SK-N-SH (cell line): ENCODE data around the gene FFAR4. TPM values are rescaled to one million over a fixed set of nuclear protein-coding genes. Genes with fewer than 3 reads are reported as not detected.

Experiments
- CTCF ChIA-PET: fragments of 300-600, 350-600 bp; formaldehyde crosslinking; extraction: SDS; loops from one replicate; lab custom pipeline; 2021; lab: Yijun Ruan, JAX
- POLR2A ChIA-PET: fragments of 350-600 bp; sonication (Branson Sonifier 250); formaldehyde crosslinking; extraction: SDS; loops from one replicate; lab custom pipeline; 2020; ENCODE audit warnings: antibody characterized with exemption, inconsistent platforms; lab: Yijun Ruan, JAX
- DNase-seq: peaks from one replicate; pipeline ENCODE4 v3.0.0; 2012
- H2AFZ ChIP-seq: fragments of 200-600 bp; sonication (generic); 2 replicates; pipeline ENCODE4 v1.8.1; 2016; ENCODE audit warnings: antibody characterized with exemption, mild to moderate bottlenecking, low read depth
- H3F3A ChIP-seq: fragments of 200-600 bp; sonication (generic); replicated peaks from 2 replicates; pipeline ENCODE3; 2016; ENCODE audit warnings: antibody characterized with exemption, mild to moderate bottlenecking; ENCODE audit not compliant: insufficient read depth
- H3K27ac ChIP-seq, 2 experiments: fragments of 200-500 bp in 1 of 2; fragments of 200-600 bp in 1 of 2; sonication (Bioruptor generic) in 1 of 2; sonication (generic), shearing (Covaris generic) in 1 of 2; 2 replicates each; pipeline versions ENCODE4 v1.5.1 to v1.6.1; 2014 to 2016; ENCODE audit warnings: low read depth in 2 of 2, inconsistent platforms in 1 of 2, low read length in 1 of 2, mild to moderate bottlenecking in 1 of 2, mixed read lengths in 1 of 2
- H3K27me3 ChIP-seq: fragments of 200-600 bp; sonication (generic), shearing (Covaris generic); 2 replicates; pipeline ENCODE4 v1.6.1; 2016; ENCODE audit warnings: mixed run types; ENCODE audit not compliant: insufficient read depth
- H3K36me3 ChIP-seq, 2 experiments: fragments of 200-500 bp in 1 of 2; fragments of 200-600 bp in 1 of 2; sonication (Bioruptor generic) in 1 of 2; sonication (generic) in 1 of 2; replicated peaks in 1 of 2; 2 replicates each; pipeline versions ENCODE3 to v1.5.1; 2014 to 2016; ENCODE audit warnings: low read length in 1 of 2, mild to moderate bottlenecking in 1 of 2; ENCODE audit not compliant: insufficient read depth in 2 of 2, control insufficient read depth in 1 of 2
- H3K4me1 ChIP-seq, 2 experiments: fragments of 200-500 bp in 1 of 2; fragments of 200-600 bp in 1 of 2; sonication (Bioruptor generic) in 1 of 2; sonication (generic), shearing (Covaris generic) in 1 of 2; 2 replicates each; pipeline versions ENCODE4 v1.5.1 to v1.6.1; 2014 to 2016; ENCODE audit warnings: low read depth in 1 of 2, low read length in 1 of 2, mixed run types in 1 of 2; ENCODE audit not compliant: insufficient read depth in 2 of 2, control insufficient read depth in 1 of 2
- H3K4me2 ChIP-seq: fragments of 200-600 bp; sonication (generic), shearing (Covaris generic); 2 replicates; pipeline ENCODE4 v1.6.1; 2017; ENCODE audit warnings: mixed run types
- H3K4me3 ChIP-seq, 2 experiments: fragments of 200-500 bp in 1 of 2; fragments of 200-600 bp in 1 of 2; sonication (Bioruptor generic) in 1 of 2; sonication (generic), shearing (Covaris generic) in 1 of 2; 2 replicates each; pipeline versions ENCODE4 v1.5.1 to v1.8.1; 2014 to 2016; ENCODE audit warnings: low read depth in 2 of 2, inconsistent platforms in 1 of 2, low read length in 1 of 2, mild to moderate bottlenecking in 1 of 2, mixed read lengths in 1 of 2, moderate library complexity in 1 of 2
- H3K79me2 ChIP-seq: fragments of 200-600 bp; sonication (generic); 2 replicates; pipeline ENCODE4 v1.8.1; 2017; ENCODE audit warnings: mild to moderate bottlenecking; ENCODE audit not compliant: insufficient read depth
- H3K9ac ChIP-seq: fragments of 200-600 bp; sonication (generic); 2 replicates; pipeline ENCODE4 v1.6.1; 2017; ENCODE audit warnings: mixed run types
- H3K9me2 ChIP-seq: fragments of 200-600 bp; sonication (generic); 2 replicates; pipeline ENCODE4 v1.6.1; 2017; ENCODE audit warnings: mixed run types
- H3K9me3 ChIP-seq: fragments of 200-600 bp; sonication (generic); 2 replicates; pipeline ENCODE4 v1.6.1; 2017; ENCODE audit warnings: mixed run types, mild to moderate bottlenecking, moderate library complexity
- H4K20me1 ChIP-seq: fragments of 200-600 bp; sonication (generic); 2 replicates; pipeline ENCODE4 v1.6.1; 2017; ENCODE audit warnings: mild to moderate bottlenecking, mixed run types; ENCODE audit not compliant: insufficient read depth
- CTCF ChIP-seq: fragments of 200-600 bp; sonication (generic); IDR thresholded peaks from 2 replicates; pipeline ENCODE4 v1.6.1; 2017; ENCODE audit warnings: antibody characterized with exemption, mild to moderate bottlenecking, moderate library complexity
- EP300 ChIP-seq, 2 experiments: IDR thresholded peaks; 2 replicates each; pipeline versions ENCODE4 v1.4.0 to v1.6.1; 2012; ENCODE audit warnings: borderline replicate concordance in 1 of 2, low read depth in 1 of 2, low read length in 1 of 2
- EZH2phosphoT487 ChIP-seq: fragments of 200-600 bp; sonication (generic); IDR thresholded peaks from 2 replicates; pipeline ENCODE4 v1.6.1; 2017; ENCODE audit warnings: low read depth, mixed run types, mild to moderate bottlenecking, antibody characterized with exemption, moderate library complexity, borderline replicate concordance
- FOSL2 ChIP-seq: IDR thresholded peaks from 2 replicates; pipeline ENCODE4 v1.4.0; 2012; ENCODE audit warnings: low read depth, mild to moderate bottlenecking, moderate library complexity, borderline replicate concordance
- MAX ChIP-seq: IDR thresholded peaks from 2 replicates; pipeline ENCODE4 v1.4.0; 2012; ENCODE audit warnings: low read depth
- RCOR1 ChIP-seq: fragments of 150-350 bp; IDR thresholded peaks from 2 replicates; pipeline ENCODE4 v1.6.1; 2017; ENCODE audit warnings: antibody characterized with exemption, low read length
- REST ChIP-seq: IDR thresholded peaks from 2 replicates; pipeline ENCODE4 v1.6.1; 2012; ENCODE audit warnings: mild to moderate bottlenecking, low read depth, low read length, moderate library complexity
- RFX5 ChIP-seq: IDR thresholded peaks from 2 replicates; pipeline ENCODE4 v1.6.1; 2012; ENCODE audit warnings: mild to moderate bottlenecking, improper control_type of control experiment, low read length
- SIN3A ChIP-seq: IDR thresholded peaks from 2 replicates; pipeline ENCODE4 v1.6.1; 2012; ENCODE audit warnings: low read depth, mild to moderate bottlenecking, low read length, moderate library complexity, borderline replicate concordance
- SMC3 ChIP-seq: IDR thresholded peaks from 2 replicates; pipeline ENCODE4 v1.6.1; 2012; ENCODE audit warnings: low read depth, low read length, improper control_type of control experiment
- USF2 ChIP-seq: fragments of 150-350 bp; IDR thresholded peaks from 2 replicates; pipeline ENCODE4 v1.6.1; 2017; ENCODE audit warnings: antibody characterized with exemption, low read length, low read depth, borderline replicate concordance
- WGBS: methylation state at CpG from one replicate; pipeline ENCODE4 v1.1.6; 2017; ENCODE audit warnings: low lambda C conversion rate; 5-methylcytosine and 5-hydroxymethylcytosine counted together
- polyA plus RNA-seq, 3 experiments: library from polyadenylated mRNA; depleted of rRNA; stranded (reverse); fragments of >200 nt; gene quantifications; 2 replicates each; pipeline ENCODE4 v1.2.3, GENCODE V29; 2012

FFAR4 gene
- polyA plus RNA-seq, 1 of the 3 experiments (the other 2 are of a cell fraction): not detected

GRCh38 chr10:93589648-93590562, 23.4 kb downstream of the FFAR4 start:
- Histone ChIP-seq H3K9ac (no peak overlapping the region), H3K79me2 (no peaks in the 10 kb centered on the region)
- CTCF ChIA-PET: interaction anchor here (1.6 kb wide), 1 partner anchor 35 kb away, joined by 5 read pairs; no protein-coding TSS in a partner anchor
- TF ChIP-seq SMC3 (no peak), FOSL2 (no peak), RFX5 (no peak), REST (no peak)
- TF ChIP-seq, all 33 proteins: peak for 0
- H3F3A ChIP-seq: no peaks in the 10 kb centered on the region
- no peaks in the 10 kb centered on the region for H3K36me3 ChIP-seq
- H3K4me3 ChIP-seq: no peak overlapping the region
- H4K20me1 ChIP-seq: no peaks in the 10 kb centered on the region
- no peak overlapping the region for H2AFZ ChIP-seq
- no peaks in the 10 kb centered on the region for H3K9me3 ChIP-seq
- no peaks in the 10 kb centered on the region for H3K4me1 ChIP-seq
- POLR2A ChIA-PET: no interaction called here
- H3K27ac ChIP-seq: no peak overlapping the region
- no peaks in the 10 kb centered on the region for H3K9me2 ChIP-seq
- no peak overlapping the region for H3K4me2 ChIP-seq
- peaks cover 5% of the 10 kb centered on the region; the same call in 1 of the 2 replicates for H3K27me3 ChIP-seq
- WGBS: 57% methylated on average over 14 of the region's 15 CpGs
- no peak for DNase-seq

- no peaks in the 10 kb centered on the region for H3K9me3 ChIP-seq
- no peak overlapping the region for H2AFZ ChIP-seq
- POLR2A ChIA-PET: no interaction called here
- H3K9ac ChIP-seq: no peak overlapping the region
- 56% methylated on average over 7 of the region's 7 CpGs for WGBS
- H4K20me1 ChIP-seq: no peaks in the 10 kb centered on the region
- no peaks in the 10 kb centered on the region for H3F3A ChIP-seq
- no peaks in the 10 kb centered on the region for H3K36me3 ChIP-seq
- DNase-seq: no peak
- H3K4me2 ChIP-seq: no peak overlapping the region
- CTCF ChIA-PET: interaction anchor here (1.6 kb wide), 1 partner anchor 36 kb away, joined by 5 read pairs; no protein-coding TSS in a partner anchor
- no peaks in the 10 kb centered on the region for H3K4me1 ChIP-seq
- H3K9me2 ChIP-seq: no peaks in the 10 kb centered on the region
- H3K27me3 ChIP-seq: peaks cover 5% of the 10 kb centered on the region; the same call in 1 of the 2 replicates
- no peaks in the 10 kb centered on the region for H3K79me2 ChIP-seq
- no peak overlapping the region for H3K4me3 ChIP-seq
- no peak overlapping the region for H3K27ac ChIP-seq
- TF ChIP-seq SIN3A: no peak
- no peak for TF ChIP-seq USF2
- no peak for TF ChIP-seq RCOR1
- TF ChIP-seq EP300 (IDR thresholded peaks at IDR 0.05; ENCODE audit: borderline replicate concordance in 1 of 2, low read depth in 1 of 2, low read length in 1 of 2): no peak
- TF ChIP-seq EZH2phosphoT487: no peak
- no peak for TF ChIP-seq MAX
- no peak for TF ChIP-seq CTCF
- TF ChIP-seq SMC3: no peak
- TF ChIP-seq RFX5: no peak
- no peak for TF ChIP-seq REST
Observed at GRCh38 chr10:93590638-93591037, 24.2 kb downstream of the FFAR4 start.
